ENCODE measurements around the gene TF. TPM values are rescaled to one million over a fixed set of nuclear protein-coding genes. Genes with fewer than 3 reads are reported as not detected.

Gene TF
- polyA plus RNA-seq, 3 donors: 0.73 TPM; not detected in 2

GRCh38 chr3:133733226-133733625, 13.0 kb upstream of the TF start:
- Mint-ChIP-seq H3K9me3 (peaks cover 13 to 24% (median 19%) of the 10 kb centered on the region in 7 donors), H3K36me3 (no peaks in the 10 kb centered on the region), H3K27ac (no peak overlapping the region), H3K4me3 (no peak overlapping the region), H3K27me3 (ENCODE audit: low read depth in 3 of 3) (peaks cover 3 to 13% (median 7%) of the 10 kb centered on the region in 3 donors), H3K4me1 (no peaks in the 10 kb centered on the region)
- Histone ChIP-seq H3K9ac (ENCODE audit: insufficient read depth, low read length, poor library complexity, severe bottlenecking) (no peak overlapping the region), H3K36me3 (replicated peaks in 1 of 2; ENCODE audit: control insufficient read depth in 1 of 2, insufficient read depth in 2 of 2, low read length in 2 of 2) (no peaks in the 10 kb centered on the region), H3K79me2 (ENCODE audit: insufficient read depth, low read length) (no peaks in the 10 kb centered on the region), H3K4me1 (ENCODE audit: control insufficient read depth in 1 of 2, insufficient read depth in 2 of 2, low read length in 2 of 2) (no peaks in the 10 kb centered on the region), H3K9me3 (replicated peaks in 1 of 2; ENCODE audit: control insufficient read depth in 1 of 2, insufficient read depth in 1 of 2, low read length in 2 of 2) (peaks cover 18 to 20% of the 10 kb centered on the region in 2 donors), H3K4me3 (replicated peaks in 1 of 3; ENCODE audit: low read depth in 2 of 3, low read length in 3 of 3) (no peak overlapping the region), H3K27ac (ENCODE audit: low read depth in 1 of 2, low read length in 2 of 2) (no peak overlapping the region), H3K4me2 (replicated peaks; ENCODE audit: extremely low read depth, low read length, poor library complexity, severe bottlenecking) (no peak overlapping the region), H4K20me1 (ENCODE audit: insufficient read depth, low read length) (no peaks in the 10 kb centered on the region), H3K27me3 (ENCODE audit: control insufficient read depth in 2 of 2, insufficient read depth in 2 of 2, low read length in 2 of 2) (no peaks in the 10 kb centered on the region), H2AFZ (ENCODE audit: insufficient read depth, low read depth, low read length, poor library complexity, severe bottlenecking) (no peak overlapping the region)
- intact Hi-C loops (cut with micrococcal nuclease): no loop called here
- no peak for TF ChIP-seq CTCF (IDR thresholded peaks at IDR 0.05)
- DNase-seq: no peak
- WGBS (ENCODE audit: insufficient coverage): 90% methylated on average over 2 of the region's 4 CpGs

GRCh38 chr3:133734305-133734704, 11.9 kb upstream of the TF start:
- no peak for DNase-seq
- Mint-ChIP-seq H3K36me3 (no peaks in the 10 kb centered on the region), H3K27ac (no peak overlapping the region), H3K4me3 (no peak overlapping the region), H3K4me1 (no peaks in the 10 kb centered on the region), H3K9me3 (peaks cover 8 to 29% (median 16%) of the 10 kb centered on the region in 7 donors), H3K27me3 (ENCODE audit: low read depth in 3 of 3) (peaks cover 6 to 13% (median 8%) of the 10 kb centered on the region in 3 donors)
- no peak overlapping the region for H2AFZ ChIP-seq (ENCODE audit: insufficient read depth, low read depth, low read length, poor library complexity, severe bottlenecking)
- no peak overlapping the region for H3K4me3 ChIP-seq (replicated peaks in 1 of 3; ENCODE audit: low read depth in 2 of 3, low read length in 3 of 3)
- no peak overlapping the region for H3K4me2 ChIP-seq (replicated peaks; ENCODE audit: extremely low read depth, low read length, poor library complexity, severe bottlenecking)
- no peak overlapping the region for H3K9ac ChIP-seq (ENCODE audit: insufficient read depth, low read length, poor library complexity, severe bottlenecking)
- H3K27ac ChIP-seq (ENCODE audit: low read depth in 1 of 2, low read length in 2 of 2): no peak overlapping the region
- TF ChIP-seq CTCF (IDR thresholded peaks at IDR 0.05): no peak
- H3K27me3 ChIP-seq (ENCODE audit: control insufficient read depth in 2 of 2, insufficient read depth in 2 of 2, low read length in 2 of 2): no peaks in the 10 kb centered on the region
- H3K36me3 ChIP-seq (replicated peaks in 1 of 2; ENCODE audit: control insufficient read depth in 1 of 2, insufficient read depth in 2 of 2, low read length in 2 of 2): no peaks in the 10 kb centered on the region
- intact Hi-C loops (cut with micrococcal nuclease): no loop called here
- H3K79me2 ChIP-seq (ENCODE audit: insufficient read depth, low read length): no peaks in the 10 kb centered on the region
- H4K20me1 ChIP-seq (ENCODE audit: insufficient read depth, low read length): no peaks in the 10 kb centered on the region
- no CpG with 5 or more reads among the region's 1 CpG for WGBS (ENCODE audit: insufficient coverage)
- no peaks in the 10 kb centered on the region for H3K4me1 ChIP-seq (ENCODE audit: control insufficient read depth in 1 of 2, insufficient read depth in 2 of 2, low read length in 2 of 2)
- H3K9me3 ChIP-seq (replicated peaks in 1 of 2; ENCODE audit: control insufficient read depth in 1 of 2, insufficient read depth in 1 of 2, low read length in 2 of 2): peaks cover 13 to 20% of the 10 kb centered on the region in 2 donors

All from CD14-positive monocyte (primary cell).